Retinal pigment epithelial cell (primary cell): ENCODE results near the gene STAB2.
"Not testable (repeated sequence)": the region's sequence is repeated elsewhere in the genome, so short reads cannot be mapped to it uniquely, and the experiment has no call there.

Experiments
- DNase-seq: peaks from one replicate; pipeline ENCODE4 v3.0.0-alpha.2; 2010; ENCODE audit warnings: low read depth
- H3K4me3 ChIP-seq: 2 replicates; pipeline ENCODE4 v1.5.1; 2011; ENCODE audit warnings: mild to moderate bottlenecking, low read length, control low read depth, moderate library complexity
- TF ChIP-seq, protein P1 (sequence below): conservative IDR thresholded peaks from 2 replicates; pipeline ENCODE4 v1.5.1; 2011; ENCODE audit warnings: low read depth, low read length, control low read depth, inconsistent platforms

The STAB2 gene

DNA sequence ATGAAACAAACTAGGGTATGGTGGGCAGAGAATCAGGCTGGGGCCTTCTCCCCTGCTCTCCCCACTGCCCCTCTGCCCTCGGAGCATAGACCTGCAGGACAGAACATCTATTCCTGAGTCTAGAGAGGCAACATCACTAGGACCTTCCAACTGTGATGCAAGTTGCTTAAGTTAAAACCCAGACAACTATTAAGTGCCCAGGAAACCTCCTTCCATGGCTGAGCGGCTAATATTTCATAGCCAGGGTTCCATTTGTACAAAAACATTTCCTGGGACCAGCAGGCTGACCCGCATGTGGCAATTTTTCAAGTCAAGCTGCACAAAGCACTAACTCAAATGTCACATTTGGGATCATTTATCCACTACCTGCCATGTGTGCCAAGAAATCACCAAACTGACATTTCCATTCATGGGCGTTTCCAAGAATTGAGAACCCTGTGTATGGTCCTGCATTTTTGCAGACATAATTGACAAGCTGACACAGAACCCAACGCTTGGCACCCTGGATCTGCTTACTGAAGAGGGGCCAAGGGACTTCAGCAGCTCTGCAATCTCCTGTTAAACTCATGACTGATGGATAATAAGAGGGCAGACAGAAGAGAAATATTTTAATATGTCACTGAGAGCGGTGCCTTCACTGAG is 221.3 kb downstream of the STAB2 start:
- TF ChIP-seq, protein P1, sequence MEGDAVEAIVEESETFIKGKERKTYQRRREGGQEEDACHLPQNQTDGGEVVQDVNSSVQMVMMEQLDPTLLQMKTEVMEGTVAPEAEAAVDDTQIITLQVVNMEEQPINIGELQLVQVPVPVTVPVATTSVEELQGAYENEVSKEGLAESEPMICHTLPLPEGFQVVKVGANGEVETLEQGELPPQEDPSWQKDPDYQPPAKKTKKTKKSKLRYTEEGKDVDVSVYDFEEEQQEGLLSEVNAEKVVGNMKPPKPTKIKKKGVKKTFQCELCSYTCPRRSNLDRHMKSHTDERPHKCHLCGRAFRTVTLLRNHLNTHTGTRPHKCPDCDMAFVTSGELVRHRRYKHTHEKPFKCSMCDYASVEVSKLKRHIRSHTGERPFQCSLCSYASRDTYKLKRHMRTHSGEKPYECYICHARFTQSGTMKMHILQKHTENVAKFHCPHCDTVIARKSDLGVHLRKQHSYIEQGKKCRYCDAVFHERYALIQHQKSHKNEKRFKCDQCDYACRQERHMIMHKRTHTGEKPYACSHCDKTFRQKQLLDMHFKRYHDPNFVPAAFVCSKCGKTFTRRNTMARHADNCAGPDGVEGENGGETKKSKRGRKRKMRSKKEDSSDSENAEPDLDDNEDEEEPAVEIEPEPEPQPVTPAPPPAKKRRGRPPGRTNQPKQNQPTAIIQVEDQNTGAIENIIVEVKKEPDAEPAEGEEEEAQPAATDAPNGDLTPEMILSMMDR: no peak
- DNase-seq: no peak
- no peak overlapping the region for H3K4me3 ChIP-seq

DNA sequence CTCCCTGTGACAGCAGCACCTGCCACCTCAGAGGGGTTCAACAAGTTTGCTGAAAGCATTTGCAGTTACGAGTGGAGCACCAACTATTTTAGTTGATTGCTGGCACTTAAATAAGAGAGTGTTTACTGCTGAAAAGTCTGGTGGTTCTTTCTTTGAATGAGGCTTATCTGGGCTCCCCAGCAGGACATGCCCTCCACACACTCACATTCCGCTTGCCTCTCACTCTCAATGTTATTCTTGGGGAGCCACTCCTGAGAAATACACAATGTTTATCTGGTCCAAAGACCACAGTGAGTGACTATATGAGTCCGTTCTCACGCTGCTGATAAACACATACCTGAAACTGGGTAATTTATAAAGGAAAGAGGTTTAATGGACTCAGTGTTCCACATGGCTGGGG is 222.1 kb downstream of the STAB2 start:
- no peak for DNase-seq
- H3K4me3 ChIP-seq: no peak overlapping the region
- TF ChIP-seq, protein P1: no peak

DNA sequence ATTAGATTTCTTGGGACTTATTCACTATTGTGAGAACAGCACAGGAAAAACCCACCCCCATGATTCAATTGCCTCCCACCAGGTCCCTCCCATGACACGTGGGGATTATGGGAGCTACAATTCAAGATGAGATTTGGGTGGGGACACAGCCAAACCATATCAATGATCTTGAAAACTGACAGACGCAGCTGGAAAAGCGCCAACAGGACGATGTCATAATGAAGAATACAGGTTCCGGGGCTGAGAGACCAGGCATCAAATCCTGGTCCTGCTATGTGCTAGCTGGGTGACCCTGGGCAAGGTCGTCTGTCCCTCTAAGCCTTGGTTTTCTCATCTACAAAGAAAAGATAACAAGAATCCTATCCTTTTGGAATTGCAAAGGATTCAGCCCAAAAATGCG is 222.6 kb downstream of the STAB2 start:
- not testable (repeated sequence) for H3K4me3 ChIP-seq, DNase-seq

DNA sequence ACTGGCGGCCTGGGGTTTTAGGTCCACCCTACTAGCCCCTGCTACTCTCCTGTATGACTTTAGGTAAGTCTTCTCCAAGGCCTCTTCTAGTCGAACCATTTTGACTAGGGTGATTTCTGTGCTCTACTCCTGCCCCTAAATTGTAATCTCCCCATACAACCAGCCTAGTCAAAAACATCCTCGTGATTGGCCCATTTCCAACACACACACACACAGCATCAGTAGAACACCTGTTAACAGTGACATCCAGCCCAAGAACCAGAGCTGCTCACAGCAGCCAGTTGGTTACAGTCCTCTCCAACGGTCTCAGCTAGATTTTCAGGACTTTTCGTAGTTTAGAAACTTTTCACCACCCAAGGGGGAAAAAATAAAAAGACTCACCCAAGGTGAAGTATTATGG is 223.0 kb downstream of the STAB2 start:
- TF ChIP-seq, protein P1: no peak
- no peak overlapping the region for H3K4me3 ChIP-seq

DNA sequence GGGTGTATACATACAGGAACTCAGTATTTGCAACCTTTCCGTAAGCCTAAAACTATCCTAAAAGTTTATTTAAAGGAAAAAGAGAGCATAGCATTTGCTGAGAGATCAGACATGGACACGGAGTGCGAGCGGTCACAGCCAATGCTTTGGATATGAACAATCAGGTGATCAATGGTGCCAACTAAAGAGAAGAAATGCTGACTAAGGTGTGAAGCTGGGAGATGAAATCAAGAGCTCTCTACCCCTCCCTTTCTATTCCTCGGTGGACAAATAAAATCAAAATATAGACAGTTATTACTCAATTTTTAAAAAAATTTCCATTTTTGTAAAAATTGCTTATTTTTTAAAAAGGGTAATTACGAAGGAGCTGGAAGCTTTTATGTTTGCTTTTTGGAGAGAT is 224.7 kb downstream of the STAB2 start:
- TF ChIP-seq, protein P1: no peak
- no peak overlapping the region for H3K4me3 ChIP-seq
- DNase-seq: no peak

More for the DNA sequence above, 223.0 kb downstream of the STAB2 start:
- no peak for DNase-seq

DNA sequence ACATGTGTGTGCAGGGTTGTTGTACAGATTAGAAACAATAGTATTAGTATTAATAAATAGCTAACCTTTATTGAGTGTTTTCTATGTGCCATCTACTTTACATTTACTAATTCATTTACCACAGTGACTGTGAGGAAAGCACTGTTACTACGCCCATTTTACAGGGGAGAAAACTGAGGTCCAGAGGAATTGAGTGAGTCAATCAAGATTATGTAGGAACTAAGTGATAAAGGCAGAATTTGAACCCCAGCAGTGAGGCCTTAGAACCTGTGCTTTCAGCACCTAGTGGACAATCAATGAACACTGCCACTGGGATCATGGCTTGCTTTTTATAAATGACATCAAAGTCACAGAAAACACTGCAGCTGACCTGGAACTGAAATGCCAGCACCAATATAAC is 225.7 kb downstream of the STAB2 start:
- DNase-seq: no peak
- no peak overlapping the region for H3K4me3 ChIP-seq
- TF ChIP-seq, protein P1: no peak

DNA sequence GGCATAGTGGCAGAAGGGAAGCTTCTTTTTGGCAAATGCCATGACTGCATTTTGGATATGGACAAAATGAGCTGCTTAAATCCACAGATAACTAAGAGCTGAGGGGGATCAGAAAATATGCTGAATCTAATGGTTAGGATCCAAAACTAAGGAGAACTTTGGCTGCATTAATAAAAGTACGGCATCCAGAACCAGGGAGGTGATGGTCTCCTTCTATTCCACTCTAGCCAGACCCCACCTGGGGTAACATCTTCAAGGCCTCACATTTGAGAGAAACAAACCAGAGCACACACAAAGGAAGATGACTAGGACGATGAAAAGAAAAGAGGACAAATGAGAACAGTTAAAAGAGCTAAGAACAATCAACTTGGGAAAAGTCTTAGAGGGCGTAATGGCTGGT is 226.4 kb downstream of the STAB2 start:
- TF ChIP-seq, protein P1: no peak
- DNase-seq: no peak
- no peak overlapping the region for H3K4me3 ChIP-seq

DNA sequence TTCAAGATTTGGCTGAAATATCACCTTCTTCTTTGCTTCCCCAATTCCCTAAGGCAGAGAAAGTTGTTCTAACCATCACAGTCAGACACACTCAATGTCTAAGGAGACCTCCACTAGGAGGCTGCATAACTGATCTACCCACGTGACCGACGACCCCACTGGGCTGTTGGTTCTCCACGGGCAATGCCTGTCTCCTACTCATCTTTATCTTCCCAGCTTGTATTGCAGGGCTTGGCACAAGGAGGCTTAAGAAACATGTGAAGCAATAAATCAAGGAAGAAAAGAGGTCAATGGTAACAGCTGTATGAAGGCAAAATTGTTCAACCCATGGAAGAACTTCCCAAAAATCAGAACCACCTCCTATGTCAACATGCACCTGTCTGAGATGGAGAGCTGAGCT is 226.9 kb downstream of the STAB2 start:
- TF ChIP-seq, protein P1: no peak
- no peak overlapping the region for H3K4me3 ChIP-seq
- DNase-seq: no peak
